Caki2 (cell line): ENCODE results near the gene SDF2L1. TPM values are rescaled to one million over a fixed set of nuclear protein-coding genes. Genes with fewer than 3 reads are reported as not detected.
"Not testable (repeated sequence)": the region's sequence is repeated elsewhere in the genome, so short reads cannot be mapped to it uniquely, and the experiment has no call there.

Experiments
- DNase-seq: peaks from one replicate; pipeline ENCODE4 v3.0.0-alpha.2; 2015; ENCODE audit warnings: low read depth
- in situ Hi-C: cut with HindIII; loops from 2 replicates; pipeline ENCODE4 v1.10.0; 2016; ENCODE audit warnings: low sequenced_read_pairs, low pct_unique_long_range_greater_than_20kb, mixed read lengths
- total RNA-seq: library from RNA; depleted of rRNA; stranded (reverse); fragments of >200 nt; shearing (Covaris generic); gene quantifications from 2 replicates; pipeline ENCODE4 v1.2.3, GENCODE V29; 2014; ENCODE audit warnings: low replicate concordance

Gene SDF2L1
- total RNA-seq, 1 experiment from 2014 or later: 39.5 TPM

DNA sequence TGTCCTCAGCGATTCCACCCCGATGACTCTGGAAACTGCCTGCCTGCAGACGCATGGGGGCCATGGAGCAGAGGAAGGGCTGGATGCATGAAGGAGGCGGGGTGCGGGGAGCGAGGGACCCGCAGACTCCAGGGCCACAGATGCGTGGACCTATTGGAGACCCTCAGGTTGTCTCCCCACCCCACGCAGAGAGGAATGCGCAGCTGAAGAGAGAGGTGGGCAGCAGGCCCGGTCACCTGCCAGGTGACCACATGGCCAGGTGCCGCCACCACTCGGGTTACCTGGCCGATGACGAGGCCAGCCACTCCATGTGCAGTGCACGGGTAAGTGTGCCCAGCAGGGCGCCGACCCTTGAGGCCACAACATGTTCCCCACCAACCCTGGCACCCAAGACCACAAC is 9.2 kb upstream of the SDF2L1 start:
- DNase-seq: no peak
- in situ Hi-C loops: no loop called here

DNA sequence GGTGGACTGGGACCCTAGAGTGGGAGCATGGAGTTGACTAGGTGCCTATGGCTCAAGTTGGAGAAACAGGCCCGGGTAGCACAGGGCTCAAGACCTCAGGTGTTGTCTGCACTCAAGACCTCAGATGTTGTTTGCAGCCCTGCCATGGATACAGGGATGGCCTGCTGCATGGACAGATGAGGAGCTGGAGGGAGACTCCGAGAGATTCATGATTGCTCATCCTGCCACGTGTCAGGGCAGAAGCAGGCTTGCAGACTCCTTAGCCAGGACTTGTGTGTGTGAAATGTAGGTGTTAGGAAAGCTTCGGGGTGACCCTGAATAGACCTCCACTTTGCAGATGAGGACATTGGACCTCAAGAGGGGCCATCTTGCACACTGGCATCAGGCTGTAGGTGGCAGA is 8.6 kb upstream of the SDF2L1 start:
- in situ Hi-C loops: no loop called here
- no peak for DNase-seq

DNA sequence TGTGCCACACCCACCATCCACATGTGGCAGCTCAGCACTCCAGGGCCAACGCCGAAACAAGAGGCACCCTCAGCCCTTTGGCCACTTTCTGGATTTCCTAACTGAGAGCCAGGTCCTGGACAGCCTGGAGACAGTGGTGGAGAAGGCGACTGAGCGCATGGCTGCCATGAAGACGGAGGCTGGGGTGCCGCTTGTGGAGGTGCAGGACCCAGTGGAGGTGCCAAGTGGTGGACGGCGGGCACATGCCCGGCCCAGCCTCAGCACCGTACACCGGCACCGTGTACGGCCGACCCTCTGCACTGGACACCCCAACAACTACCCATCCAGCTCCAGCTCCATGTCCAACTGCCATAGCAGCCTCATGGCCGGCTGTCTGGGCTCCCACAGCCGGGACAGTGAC is 8.0 kb upstream of the SDF2L1 start:
- no peak for DNase-seq
- in situ Hi-C loops: no loop called here

DNA sequence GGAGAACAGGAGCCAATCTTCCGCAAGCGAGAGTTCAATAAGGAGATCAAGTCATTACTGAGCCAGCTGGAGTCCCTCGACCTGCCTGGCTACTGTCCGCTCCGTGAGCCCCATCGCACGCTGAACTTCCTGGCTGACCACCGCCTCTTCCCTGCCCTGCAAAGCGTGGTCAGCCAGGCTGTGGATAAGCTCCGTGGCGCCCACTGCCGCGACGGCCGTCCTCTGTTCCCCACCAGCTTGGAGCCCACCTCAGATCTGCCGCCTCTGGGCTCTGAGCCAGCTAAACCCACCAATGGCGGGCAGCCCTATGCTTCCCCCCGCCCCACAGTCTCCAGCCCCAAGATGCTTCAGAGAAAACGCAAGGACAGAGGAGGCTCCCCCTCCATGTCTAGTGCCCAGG is 7.3 kb upstream of the SDF2L1 start:
- in situ Hi-C loops: no loop called here

DNA sequence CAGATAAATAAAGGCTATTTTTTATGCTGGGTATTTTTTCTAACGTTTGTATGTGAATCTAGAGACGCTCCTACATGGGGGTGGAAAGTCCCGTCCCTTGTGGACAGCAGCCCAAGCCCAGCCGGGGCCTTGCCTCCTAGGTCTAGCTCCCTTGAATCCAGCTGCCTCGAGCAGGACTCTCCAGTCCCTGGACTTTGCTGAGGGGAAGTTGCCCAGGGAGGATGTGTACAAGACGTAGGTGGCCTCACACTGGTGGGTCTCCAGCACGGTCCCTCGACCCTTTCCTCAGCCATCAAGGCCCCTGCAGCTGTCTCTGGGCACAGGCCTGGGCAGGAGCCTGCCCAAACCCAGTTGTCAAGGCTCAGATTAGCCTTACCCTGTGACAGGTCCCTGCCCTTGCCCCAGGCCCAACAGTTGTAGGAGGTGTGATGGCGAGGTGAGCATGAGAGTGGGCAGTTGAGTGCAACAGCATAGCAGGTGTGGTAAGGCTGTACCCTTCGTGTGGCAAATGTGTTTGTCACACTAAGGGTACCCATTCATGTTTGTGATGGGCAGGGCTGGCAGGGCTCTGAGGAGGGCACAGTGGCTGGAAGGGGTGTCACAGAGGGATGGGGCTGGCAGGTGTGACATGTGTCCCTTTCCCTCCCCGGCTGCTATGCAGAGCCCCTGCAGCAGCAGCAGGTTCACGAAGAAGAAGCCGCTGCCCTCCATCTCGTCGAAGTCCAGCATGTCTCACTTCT is 6.2 kb upstream of the SDF2L1 start:
- in situ Hi-C loops: no loop called here
- DNase-seq: no peak

More for the DNA sequence above, 7.3 kb upstream of the SDF2L1 start:
- DNase-seq: no peak

DNA sequence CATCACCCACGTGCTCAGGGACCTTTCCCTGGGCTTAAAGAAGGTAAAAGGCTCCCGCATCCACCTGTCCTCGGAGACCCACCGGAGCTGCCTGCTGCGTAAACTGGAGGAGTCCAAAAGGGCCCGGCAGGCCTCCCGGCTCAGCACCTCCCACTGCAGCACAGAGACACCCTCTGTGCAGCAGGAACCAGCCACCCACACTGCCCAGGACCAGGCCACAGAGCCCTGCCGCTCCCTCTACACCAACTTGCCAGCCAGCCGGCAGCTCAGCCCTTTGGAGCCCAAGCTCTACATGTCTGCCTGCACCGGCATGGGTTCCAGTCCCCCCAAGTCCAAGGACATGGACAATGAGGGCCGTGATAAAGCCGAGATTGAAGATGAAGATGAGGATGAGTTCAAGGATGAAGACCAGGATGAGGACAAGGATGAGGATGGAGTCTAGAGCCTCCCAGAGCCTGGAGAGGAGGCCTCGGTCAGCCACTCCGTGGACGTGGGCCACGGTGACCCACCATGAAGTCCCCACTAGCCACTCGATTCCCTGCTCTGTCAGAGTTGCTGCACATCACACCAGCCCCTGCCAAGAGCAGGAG is 5.4 kb upstream of the SDF2L1 start:
- in situ Hi-C loops: no loop called here

DNA sequence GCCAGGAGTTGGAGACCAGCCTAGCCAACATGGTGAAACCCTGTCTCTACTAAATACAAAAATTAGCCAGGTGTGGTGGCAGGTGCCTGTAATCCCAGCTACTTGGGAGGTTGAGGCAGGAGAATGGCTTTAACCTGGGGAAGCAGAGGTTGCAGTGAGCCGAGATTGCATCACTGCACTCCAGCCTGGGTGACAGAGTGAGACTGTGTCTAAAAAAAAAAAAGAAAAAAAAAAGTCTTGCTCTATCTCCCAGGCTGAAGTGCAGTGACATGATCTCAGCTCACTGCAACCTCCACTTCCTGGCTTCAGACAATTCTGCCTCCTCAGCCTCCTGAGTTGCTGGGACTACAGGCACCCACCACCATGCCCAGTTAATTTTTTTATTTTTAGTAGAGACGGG is 4.7 kb upstream of the SDF2L1 start:
- DNase-seq, in situ Hi-C loops: not testable (repeated sequence)

More for the DNA sequence above, 5.4 kb upstream of the SDF2L1 start:
- no peak for DNase-seq

DNA sequence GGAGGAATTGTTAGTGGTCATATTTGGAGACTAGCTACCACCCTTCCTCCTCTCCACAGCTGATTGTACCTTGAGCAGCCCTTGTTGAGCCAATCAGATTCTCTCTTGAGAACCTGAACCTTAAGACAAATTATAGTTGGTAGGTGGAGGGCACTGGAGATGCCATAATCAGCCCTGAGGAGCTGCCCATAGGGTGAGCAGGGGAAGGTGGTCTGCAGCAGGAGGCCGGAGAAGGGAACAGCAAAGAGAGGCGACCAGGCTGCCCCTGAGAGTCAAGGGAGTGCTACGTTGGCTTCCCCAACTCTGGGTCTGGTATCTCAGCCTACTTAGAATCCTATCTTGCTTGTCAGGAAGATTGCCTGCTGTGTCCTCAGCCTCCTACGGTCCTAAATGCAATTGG is 2.7 kb upstream of the SDF2L1 start:
- in situ Hi-C loops: no loop called here
- DNase-seq: no peak

DNA sequence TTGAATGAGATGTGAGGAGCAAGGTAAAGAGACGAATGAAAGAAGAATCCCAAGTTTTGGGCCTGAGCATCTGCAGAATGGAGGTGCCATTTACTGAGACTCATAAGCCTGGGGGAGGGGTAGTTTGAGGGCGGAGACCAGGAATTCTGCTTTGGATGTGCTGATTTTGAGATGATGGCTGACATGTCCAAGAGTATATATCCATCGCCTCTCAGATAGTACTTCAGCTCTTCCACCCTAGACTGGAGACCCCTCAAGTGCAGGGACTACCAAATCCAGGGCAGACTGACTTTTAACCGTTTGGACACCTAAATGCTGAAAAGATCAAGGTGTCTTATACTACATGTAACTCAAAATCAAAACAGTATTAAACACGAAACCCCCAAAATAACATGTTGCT is 1.3 kb upstream of the SDF2L1 start:
- in situ Hi-C loops: no loop called here
- DNase-seq: no peak

DNA sequence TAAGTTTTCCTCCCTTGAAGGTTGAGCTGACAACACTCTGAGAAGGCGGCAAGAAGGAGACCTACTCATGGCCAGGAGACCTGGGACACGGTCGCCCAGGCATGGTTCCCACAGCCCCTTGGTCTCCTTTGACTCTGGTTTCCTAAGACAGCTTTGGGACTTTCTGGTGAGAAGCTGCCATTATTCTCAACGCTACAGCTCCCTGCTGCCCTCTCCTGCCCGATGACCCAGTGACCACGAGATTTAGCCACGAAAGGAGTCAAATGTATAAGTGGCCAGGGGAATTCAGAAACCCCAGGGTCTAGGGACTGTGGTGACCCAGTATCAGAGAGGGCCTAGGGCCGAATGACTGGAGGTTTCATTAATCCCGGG is 699 bp upstream of the SDF2L1 start:
- in situ Hi-C loops: no loop called here
- no peak for DNase-seq

DNA sequence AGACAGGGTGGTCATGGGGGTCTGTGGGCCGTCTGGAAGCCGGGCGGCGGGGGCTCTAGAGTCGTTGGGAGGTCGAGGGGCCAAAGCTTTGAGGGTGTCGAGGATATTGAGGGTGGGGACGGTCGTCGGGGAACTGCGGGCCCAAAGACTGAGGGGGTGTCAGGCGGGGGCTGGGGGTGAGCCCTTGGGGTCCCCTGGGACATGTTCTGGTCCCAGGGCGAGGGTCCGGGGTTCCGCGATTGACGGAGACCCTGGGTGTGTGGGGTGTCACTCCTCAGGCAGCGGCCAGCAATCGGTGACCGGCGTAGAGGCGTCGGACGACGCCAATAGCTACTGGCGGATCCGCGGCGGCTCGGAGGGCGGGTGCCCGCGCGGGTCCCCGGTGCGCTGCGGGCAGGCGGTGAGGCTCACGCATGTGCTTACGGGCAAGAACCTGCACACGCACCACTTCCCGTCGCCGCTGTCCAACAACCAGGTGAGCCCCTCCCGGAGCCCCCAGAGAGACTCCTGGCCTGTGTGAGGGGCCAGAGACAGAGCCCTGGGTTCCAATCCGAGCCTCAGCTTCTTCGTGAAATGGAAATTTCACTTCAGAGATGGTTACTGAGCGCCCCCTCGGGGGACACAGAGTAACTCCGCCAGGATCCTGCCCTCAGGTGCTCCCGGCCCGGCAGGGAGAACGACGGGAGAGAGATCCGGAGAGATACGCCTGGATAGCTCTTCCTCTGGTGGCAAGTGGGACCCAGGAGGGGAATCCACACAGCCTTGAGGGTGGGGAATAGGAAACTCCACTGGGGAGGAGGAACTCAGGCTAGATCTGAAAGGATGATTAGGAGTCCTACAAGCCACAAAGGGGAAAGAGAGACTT is 714 bp downstream of the SDF2L1 start:
- DNase-seq: peak; percentile 74
- in situ Hi-C loops: no loop called here

DNA sequence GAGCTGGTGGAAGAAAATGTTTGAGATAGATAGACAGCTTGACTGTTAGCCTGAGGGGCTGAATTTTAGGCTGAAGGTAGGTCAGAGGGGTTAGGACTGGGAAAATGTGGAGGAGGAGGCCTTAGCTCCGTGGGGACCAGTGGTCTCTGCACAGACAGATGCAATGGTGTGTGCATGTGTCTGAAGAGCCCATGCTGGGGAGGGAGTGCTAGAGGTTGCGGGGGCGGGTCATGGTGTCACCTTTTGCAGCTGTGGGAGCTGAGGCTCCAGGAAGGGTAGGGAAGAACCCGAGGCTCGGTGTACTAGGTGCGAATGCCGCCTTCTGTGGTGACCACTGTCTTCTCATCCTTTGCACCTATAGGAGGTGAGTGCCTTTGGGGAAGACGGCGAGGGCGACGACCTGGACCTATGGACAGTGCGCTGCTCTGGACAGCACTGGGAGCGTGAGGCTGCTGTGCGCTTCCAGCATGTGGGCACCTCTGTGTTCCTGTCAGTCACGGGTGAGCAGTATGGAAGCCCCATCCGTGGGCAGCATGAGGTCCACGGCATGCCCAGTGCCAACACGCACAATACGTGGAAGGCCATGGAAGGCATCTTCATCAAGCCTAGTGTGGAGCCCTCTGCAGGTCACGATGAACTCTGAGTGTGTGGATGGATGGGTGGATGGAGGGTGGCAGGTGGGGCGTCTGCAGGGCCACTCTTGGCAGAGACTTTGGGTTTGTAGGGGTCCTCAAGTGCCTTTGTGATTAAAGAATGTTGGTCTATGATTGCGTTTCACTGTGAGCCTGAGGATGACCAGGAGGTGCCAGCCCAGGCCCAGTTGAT is 1.6 kb downstream of the SDF2L1 start:
- DNase-seq: no peak
- in situ Hi-C loops: no loop called here

DNA sequence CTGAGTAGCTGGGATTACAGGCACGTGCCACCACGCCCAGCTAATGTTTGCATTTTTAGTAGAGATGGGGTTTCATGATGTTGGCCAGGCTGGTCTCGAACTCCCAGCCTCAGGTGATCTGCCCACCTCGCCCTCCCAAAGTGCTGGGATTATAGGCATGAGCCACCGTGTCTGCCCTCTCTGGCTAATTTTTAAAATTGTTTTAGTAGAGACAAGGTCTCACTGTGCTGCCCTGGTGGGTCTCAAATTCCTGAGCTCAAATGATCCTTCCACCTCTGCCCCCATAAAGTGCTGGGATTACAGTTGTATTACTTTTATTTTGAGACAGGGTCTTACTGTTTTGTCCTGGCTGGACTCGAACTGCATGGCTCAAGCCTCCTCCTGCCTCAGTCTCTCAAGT is 3.4 kb downstream of the SDF2L1 start:
- in situ Hi-C loops, DNase-seq: not testable (repeated sequence)

DNA sequence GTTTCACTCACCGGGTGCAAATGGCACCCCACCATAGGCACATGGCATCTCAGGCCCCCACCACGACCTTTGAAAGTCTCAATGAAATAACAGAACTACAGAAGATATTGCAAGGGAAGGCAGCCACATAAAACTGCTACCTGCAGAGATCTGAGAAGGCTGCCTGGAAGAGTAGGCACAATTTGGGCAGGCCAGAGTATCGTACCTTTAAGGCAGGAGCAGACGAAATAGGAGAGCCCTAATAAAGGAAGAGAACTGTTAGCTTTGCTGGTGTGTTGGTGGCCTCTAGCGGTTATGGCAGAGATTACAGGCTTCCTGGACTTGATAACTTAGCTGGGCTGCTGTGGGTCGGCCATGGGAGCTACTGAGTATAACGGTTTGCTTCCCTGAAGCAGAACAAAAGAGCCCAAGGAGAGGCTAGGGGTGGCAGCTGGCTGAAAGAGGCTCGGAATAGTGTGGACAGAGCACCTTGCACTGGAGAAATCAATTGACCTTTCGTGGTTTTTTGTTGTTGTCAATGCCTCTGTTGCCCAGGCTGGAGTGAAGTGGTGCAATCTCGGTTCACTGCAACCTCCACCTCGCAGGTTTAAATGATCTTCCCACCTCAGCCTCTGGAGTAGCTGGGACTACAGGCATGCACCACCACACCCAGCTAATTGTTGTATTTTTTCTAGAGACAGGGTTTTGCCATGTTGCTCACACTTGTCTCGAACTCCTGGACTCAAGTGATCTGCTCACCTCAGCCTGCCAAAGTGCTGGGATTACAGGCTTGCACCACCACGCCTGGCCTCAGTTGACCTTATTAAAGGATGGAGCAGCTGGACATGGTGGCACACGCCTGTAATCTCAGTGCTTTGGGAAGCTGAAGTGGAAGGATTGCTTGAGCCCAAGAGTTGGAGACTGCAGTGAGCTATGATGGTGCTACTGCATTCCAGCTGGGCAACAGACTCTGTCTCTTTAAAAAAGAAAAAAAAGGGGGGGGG is 4.8 kb downstream of the SDF2L1 start:
- peak; percentile 58 for DNase-seq
- in situ Hi-C loops: no loop called here

DNA sequence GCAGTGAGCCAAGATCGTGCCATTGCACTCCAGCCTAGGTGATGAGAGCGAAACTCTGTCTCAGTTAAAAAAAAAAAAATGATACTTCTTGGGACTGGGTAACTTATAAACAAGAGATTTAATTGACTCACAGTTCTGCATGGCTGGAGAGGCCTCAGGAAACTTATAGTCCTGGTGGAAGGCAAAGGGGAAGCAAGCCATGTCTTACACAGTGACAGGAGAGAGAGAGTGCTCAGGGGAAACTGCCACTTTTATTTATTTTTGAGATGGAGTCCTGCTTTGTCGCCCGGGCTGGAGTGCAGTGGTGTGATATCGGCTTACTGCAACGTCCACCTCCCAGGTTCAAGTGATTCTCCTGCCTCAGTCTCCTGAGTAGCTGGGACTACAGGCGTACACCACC is 8.2 kb downstream of the SDF2L1 start:
- DNase-seq: peak; percentile 21
- in situ Hi-C loops: no loop called here

DNA sequence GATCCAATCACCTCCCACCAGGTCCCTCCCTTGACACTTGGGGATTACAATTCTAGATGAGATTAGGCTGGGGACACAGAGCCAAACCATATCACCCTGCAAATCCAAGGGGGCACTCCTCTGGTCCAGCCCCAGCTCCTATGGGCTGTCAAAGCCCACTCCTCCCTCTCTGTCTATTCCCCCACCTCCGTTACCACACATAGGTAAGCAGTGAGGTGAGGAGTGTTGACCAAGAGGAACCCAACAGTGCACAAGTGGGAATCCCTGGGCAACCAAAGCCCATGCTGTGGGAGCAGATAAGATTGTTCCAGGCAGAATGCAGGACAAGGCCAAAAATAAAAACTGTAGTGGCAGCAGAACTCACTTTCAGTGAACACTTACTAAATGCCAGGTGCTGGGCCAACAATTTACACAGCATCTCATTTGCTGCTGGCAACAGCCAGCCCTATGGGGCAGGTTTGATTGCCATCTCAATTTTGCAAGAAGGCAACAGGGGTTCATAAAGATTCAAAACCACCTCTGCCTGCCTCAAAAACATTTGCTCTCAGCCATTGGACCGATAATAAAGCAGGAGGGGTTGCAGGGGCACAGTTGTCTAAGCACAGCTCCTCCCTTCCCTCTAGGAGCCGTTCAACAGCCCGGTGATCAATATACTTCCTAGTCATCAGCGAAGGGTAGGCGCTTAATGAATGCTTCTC is 8.9 kb downstream of the SDF2L1 start:
- DNase-seq: no peak
- in situ Hi-C loops: no loop called here

DNA sequence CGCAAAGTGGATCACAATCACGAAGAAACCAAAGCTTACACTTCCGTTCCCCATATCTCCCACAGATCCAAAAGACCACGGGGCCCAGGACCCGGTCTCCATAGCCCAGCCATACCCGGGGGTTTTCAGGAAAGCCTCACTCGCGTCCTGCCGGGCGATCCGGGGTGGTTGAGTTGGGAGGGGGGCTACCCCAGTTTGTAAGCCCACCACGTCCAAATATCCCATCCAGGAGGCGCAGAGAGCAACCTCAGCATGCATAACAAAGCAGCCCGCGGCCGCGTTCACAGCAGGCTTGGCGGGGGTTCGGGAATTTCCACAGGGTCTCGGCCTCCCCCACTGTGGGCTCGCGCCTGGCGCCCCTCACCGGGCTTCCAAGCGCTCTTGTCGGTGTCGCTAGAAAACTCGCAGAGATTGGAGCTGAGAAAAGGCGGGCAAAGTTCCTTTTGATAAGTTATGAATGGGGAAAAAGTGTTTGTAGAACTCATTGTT is 9.5 kb downstream of the SDF2L1 start:
- in situ Hi-C loops: no loop called here
- DNase-seq: no peak
